PC-3 (cell line): ENCODE results near the gene PCSK9. TPM values are rescaled to one million over a fixed set of nuclear protein-coding genes. Genes with fewer than 3 reads are reported as not detected.

Experiments used
- ATAC-seq: fragments of 200-7000 bp; cut with Tn5 transposase; 2 replicates; pipeline ENCODE4 v1.9.1; 2020; ENCODE audit warnings: mild to moderate bottlenecking, moderate library complexity
- BruUV-seq: library from RNA; stranded (reverse); fragments of 400-500 nt; replicated peaks from 2 replicates; lab custom pipeline; 2021; lab: Mats Ljungman, UMichigan
- CTCF ChIA-PET: fragments of 300-600 bp; sonication (Branson Sonifier 250); formaldehyde crosslinking; loops from one replicate; lab custom pipeline; 2022; ENCODE audit warnings: antibody characterized with exemption; lab: Charles Lee
- POLR2A ChIA-PET: fragments of 300-600 bp; sonication (Branson Sonifier 250); formaldehyde crosslinking; loops from one replicate; lab custom pipeline; 2022; ENCODE audit warnings: antibody characterized with exemption; ENCODE audit not compliant: unreplicated experiment; lab: Charles Lee
- DNase-seq: peaks from one replicate; pipeline ENCODE4 v3.0.0-alpha.2; 2015
- H2AFZ ChIP-seq: fragments of 300-600 bp; sonication (generic); 2 replicates; pipeline ENCODE4 v1.6.0; 2016; ENCODE audit warnings: antibody characterized with exemption, low read length
- H3F3A ChIP-seq: fragments of 300-600 bp; sonication (generic); one replicate; pipeline ENCODE4 v1.6.0; 2017; ENCODE audit warnings: antibody characterized with exemption, low read length, control low read depth, mild to moderate bottlenecking; ENCODE audit not compliant: unreplicated experiment
- H3K27ac ChIP-seq: fragments of 300-600 bp; sonication (generic); 2 replicates; pipeline ENCODE4 v1.5.1; 2016; ENCODE audit warnings: mild to moderate bottlenecking, low read length
- H3K27me3 ChIP-seq: fragments of 300-600 bp; sonication (generic); 2 replicates; pipeline ENCODE4 v1.6.1; 2016; ENCODE audit warnings: low read length, mixed read lengths
- H3K36me3 ChIP-seq: fragments of 300-600 bp; sonication (generic); 2 replicates; pipeline ENCODE4 v1.6.1; 2016; ENCODE audit warnings: low read depth, mixed run types, low read length, mixed read lengths
- H3K4me1 ChIP-seq: fragments of 300-600 bp; sonication (generic); 2 replicates; pipeline ENCODE4 v1.5.1; 2016; ENCODE audit warnings: low read length; ENCODE audit not compliant: insufficient read depth
- H3K4me2 ChIP-seq: fragments of 300-600 bp; sonication (generic); 2 replicates; pipeline ENCODE4 v1.6.0; 2016; ENCODE audit warnings: low read length
- H3K4me3 ChIP-seq: fragments of 300-600 bp; sonication (generic); 2 replicates; pipeline ENCODE4 v1.5.1; 2016; ENCODE audit warnings: mild to moderate bottlenecking, low read length, mixed read lengths
- H3K79me2 ChIP-seq: fragments of 300-600 bp; sonication (generic); 2 replicates; pipeline ENCODE4 v1.6.1; 2017; ENCODE audit warnings: low read length, mixed read lengths
- H3K9ac ChIP-seq: fragments of 300-600 bp; sonication (generic); 2 replicates; pipeline ENCODE4 v1.6.0; 2016; ENCODE audit warnings: mild to moderate bottlenecking, low read length
- H3K9me2 ChIP-seq: fragments of 300-600 bp; sonication (generic); replicated peaks from 2 replicates; pipeline ENCODE4 v1.6.1; 2016; ENCODE audit warnings: mixed run types, low read length, mixed read lengths
- H3K9me3 ChIP-seq: fragments of 300-600 bp; sonication (generic); 2 replicates; pipeline ENCODE4 v1.6.1; 2016; ENCODE audit warnings: low read length, mixed read lengths
- H4K20me1 ChIP-seq: fragments of 300-600 bp; sonication (generic); 2 replicates; pipeline ENCODE4 v1.6.1; 2016; ENCODE audit warnings: low read length, mixed read lengths
- CTCF ChIP-seq: fragments of 300-600 bp; sonication (generic); conservative IDR thresholded peaks from 2 replicates; pipeline ENCODE4 v1.5.1; 2017; ENCODE audit warnings: antibody characterized with exemption, low read depth, mild to moderate bottlenecking, low read length
- EZH2 ChIP-seq: fragments of 300-600 bp; sonication (generic); IDR thresholded peaks from one replicate; pipeline ENCODE4 v1.6.1; 2017; ENCODE audit warnings: antibody characterized with exemption, mild to moderate bottlenecking, low read length; ENCODE audit not compliant: unreplicated experiment
- EZH2phosphoT487 ChIP-seq: fragments of 300-600 bp; sonication (generic); IDR thresholded peaks from 2 replicates; pipeline ENCODE4 v1.6.1; 2018; ENCODE audit warnings: mild to moderate bottlenecking, antibody characterized with exemption, low read length, borderline replicate concordance
- intact Hi-C: fragments of 100-400 bp; cut with micrococcal nuclease; formaldehyde crosslinking; loops from 2 replicates; pipeline ENCODE4 v1.9.0; 2023
- total RNA-seq: library from RNA; depleted of rRNA; stranded (reverse); fragments of >200 nt; gene quantifications from 2 replicates; pipeline ENCODE4 v1.2.3, GENCODE V29; 2014

The PCSK9 gene
- total RNA-seq, 1 experiment from 2014 or later, result 6.8 TPM

- Histone ChIP-seq H3K4me2 (no peak overlapping the region), H3K36me3 (peaks cover 10% of the 10 kb centered on the region; the same call in 1 of the 2 replicates), H3K27ac (no peak overlapping the region), H3K79me2 (no peaks in the 10 kb centered on the region), H3K4me1 (no peaks in the 10 kb centered on the region), H3K27me3 (no peaks in the 10 kb centered on the region), H3K9me2 (no peaks in the 10 kb centered on the region), H4K20me1 (no peaks in the 10 kb centered on the region), H2AFZ (no peak overlapping the region), H3K4me3 (no peak overlapping the region), H3F3A (no peaks in the 10 kb centered on the region), H3K9ac (no peak overlapping the region), H3K9me3 (no peaks in the 10 kb centered on the region)
- no TSS peak for BruUV-seq
- TF ChIP-seq EZH2 (no peak), EZH2phosphoT487 (no peak), CTCF (peak; percentile 31; the same call in 1 of the 2 replicates)
- DNase-seq (no peak), ATAC-seq (peak; percentile 11; the same call in 1 of the 2 replicates)
- POLR2A ChIA-PET, result interaction anchor here (0.6 kb wide), 1 partner anchor 403 kb away, joined by 3 read pairs; no protein-coding TSS in a partner anchor
- CTCF ChIA-PET, result no interaction called here
- intact Hi-C loops, result no loop called here
Observed at GRCh38 chr1:55064071-55064581, 24.8 kb downstream of the PCSK9 start.

- BruUV-seq, result no TSS peak
- Histone ChIP-seq H3K4me2 (no peak overlapping the region), H3K36me3 (peaks cover 13% of the 10 kb centered on the region; the same call in 1 of the 2 replicates), H4K20me1 (no peaks in the 10 kb centered on the region), H3K4me1 (no peaks in the 10 kb centered on the region), H3K27me3 (no peaks in the 10 kb centered on the region), H3K9me2 (no peaks in the 10 kb centered on the region), H3F3A (no peaks in the 10 kb centered on the region), H3K9ac (no peak overlapping the region), H3K9me3 (no peaks in the 10 kb centered on the region), H3K79me2 (no peaks in the 10 kb centered on the region), H3K4me3 (no peak overlapping the region), H2AFZ (no peak overlapping the region), H3K27ac (no peak overlapping the region)
- ChIA-PET POLR2A (no interaction called here), CTCF (no interaction called here)
- TF ChIP-seq EZH2 (no peak), CTCF (no peak), EZH2phosphoT487 (no peak)
- ATAC-seq, result peak; percentile 52
- intact Hi-C loops, result no loop called here
- peak; percentile 33 for DNase-seq
Observed at GRCh38 chr1:55064861-55065263, 25.5 kb downstream of the PCSK9 start.

GRCh38 chr1:55065648-55066047 is 26.3 kb downstream of the PCSK9 start:
- Histone ChIP-seq H3K9me2 (no peaks in the 10 kb centered on the region), H3K4me2 (no peak overlapping the region), H4K20me1 (no peaks in the 10 kb centered on the region), H3K9ac (no peak overlapping the region), H3K4me3 (no peak overlapping the region), H3K36me3 (peaks cover 16% of the 10 kb centered on the region; the same call in 1 of the 2 replicates), H2AFZ (no peak overlapping the region), H3K79me2 (no peaks in the 10 kb centered on the region), H3F3A (no peaks in the 10 kb centered on the region), H3K4me1 (no peaks in the 10 kb centered on the region), H3K27ac (no peak overlapping the region), H3K27me3 (no peaks in the 10 kb centered on the region), H3K9me3 (no peaks in the 10 kb centered on the region)
- BruUV-seq, result no TSS peak
- TF ChIP-seq CTCF (no peak), EZH2 (no peak), EZH2phosphoT487 (no peak)
- ChIA-PET POLR2A (no interaction called here), CTCF (no interaction called here)
- intact Hi-C loops, result no loop called here
- ATAC-seq (no peak), DNase-seq (no peak)
